ENCODE results near the gene PHF2. TPM values are rescaled to one million over a fixed set of nuclear protein-coding genes. Genes with fewer than 3 reads are reported as not detected.

Gene PHF2
- polyA plus RNA-seq, 1 of the 3 experiments (the other 2 are of a cell fraction): 11.2 TPM

GRCh38 chr9:93724852-93725251 is 148.5 kb downstream of the PHF2 start:
- H3K27ac ChIP-seq (ENCODE audit: low read depth in 2 of 2, low read length in 1 of 2): no peak overlapping the region
- 13% methylated on average over 4 of the region's 4 CpGs for WGBS (ENCODE audit: low lambda C conversion rate)
- POLR2A ChIA-PET: no interaction called here

GRCh38 chr9:93725382-93725781 is 149.0 kb downstream of the PHF2 start:
- Histone ChIP-seq H3K4me2 (no peak overlapping the region), H3K27me3 (ENCODE audit: insufficient read depth) (no peaks in the 10 kb centered on the region), H3K4me1 (ENCODE audit: control insufficient read depth in 1 of 2, insufficient read depth in 2 of 2, low read depth in 1 of 2, low read length in 1 of 2) (no peaks in the 10 kb centered on the region), H2AFZ (ENCODE audit: low read depth) (no peak overlapping the region), H3K36me3 (replicated peaks in 1 of 2; ENCODE audit: control insufficient read depth in 1 of 2, insufficient read depth in 2 of 2, low read length in 1 of 2) (no peaks in the 10 kb centered on the region), H3K9me2 (no peaks in the 10 kb centered on the region), H4K20me1 (ENCODE audit: insufficient read depth) (no peaks in the 10 kb centered on the region), H3K79me2 (ENCODE audit: insufficient read depth) (no peaks in the 10 kb centered on the region), H3F3A (replicated peaks; ENCODE audit: insufficient read depth) (no peaks in the 10 kb centered on the region), H3K9ac (no peak overlapping the region), H3K4me3 (ENCODE audit: low read depth in 2 of 2, low read length in 1 of 2) (no peak overlapping the region), H3K9me3 (no peaks in the 10 kb centered on the region), H3K27ac (ENCODE audit: low read depth in 2 of 2, low read length in 1 of 2) (no peak overlapping the region)
- DNase-seq: no peak
- CTCF ChIA-PET: interaction anchor here (0.9 kb wide), 1 partner anchor 30 kb away, joined by 3 read pairs; no protein-coding TSS in a partner anchor
- POLR2A ChIA-PET: no interaction called here
- WGBS (ENCODE audit: low lambda C conversion rate): 43% methylated on average over 6 of the region's 6 CpGs
- TF ChIP-seq REST (IDR thresholded peaks at IDR 0.05; ENCODE audit: low read depth, low read length) (no peak), POLR2AphosphoS5 (IDR thresholded peaks at IDR 0.05; ENCODE audit: low read depth, low read length) (no peak), TEAD4 (IDR thresholded peaks at IDR 0.05; ENCODE audit: borderline replicate concordance, insufficient read depth) (no peak), TCF12 (IDR thresholded peaks at IDR 0.05) (no peak), SIN3A (IDR thresholded peaks at IDR 0.05; ENCODE audit: borderline replicate concordance, low read depth, low read length) (no peak), RAD21 (IDR thresholded peaks at IDR 0.05; ENCODE audit: low read length) (no peak), USF1 (IDR thresholded peaks at IDR 0.05; ENCODE audit: borderline replicate concordance, low read depth) (no peak), YY1 (IDR thresholded peaks at IDR 0.05; ENCODE audit: low read depth) (no peak), GABPA (IDR thresholded peaks at IDR 0.05; ENCODE audit: low read depth) (no peak), ELF1 (IDR thresholded peaks at IDR 0.05) (no peak), NFIC (IDR thresholded peaks at IDR 0.05; ENCODE audit: borderline replicate concordance) (no peak), RXRA (IDR thresholded peaks at IDR 0.05; ENCODE audit: borderline replicate concordance, low read depth) (no peak)

More at GRCh38 chr9:93724852-93725251, 148.5 kb downstream of the PHF2 start:
- no peaks in the 10 kb centered on the region for H3K9me3 ChIP-seq
- no peaks in the 10 kb centered on the region for H3K79me2 ChIP-seq (ENCODE audit: insufficient read depth)
- no peaks in the 10 kb centered on the region for H3K9me2 ChIP-seq
- no peak overlapping the region for H2AFZ ChIP-seq (ENCODE audit: low read depth)
- H4K20me1 ChIP-seq (ENCODE audit: insufficient read depth): no peaks in the 10 kb centered on the region
- CTCF ChIA-PET: no interaction called here
- H3K27me3 ChIP-seq (ENCODE audit: insufficient read depth): no peaks in the 10 kb centered on the region
- H3K4me3 ChIP-seq (ENCODE audit: low read depth in 2 of 2, low read length in 1 of 2): no peak overlapping the region
- no peaks in the 10 kb centered on the region for H3F3A ChIP-seq (replicated peaks; ENCODE audit: insufficient read depth)
- no peak for DNase-seq
- H3K36me3 ChIP-seq (replicated peaks in 1 of 2; ENCODE audit: control insufficient read depth in 1 of 2, insufficient read depth in 2 of 2, low read length in 1 of 2): no peaks in the 10 kb centered on the region
- H3K4me2 ChIP-seq: no peak overlapping the region
- no peaks in the 10 kb centered on the region for H3K4me1 ChIP-seq (ENCODE audit: control insufficient read depth in 1 of 2, insufficient read depth in 2 of 2, low read depth in 1 of 2, low read length in 1 of 2)
- H3K9ac ChIP-seq: no peak overlapping the region
- TF ChIP-seq RXRA (IDR thresholded peaks at IDR 0.05; ENCODE audit: borderline replicate concordance, low read depth): no peak
- no peak for TF ChIP-seq JUND (IDR thresholded peaks at IDR 0.05)
- TF ChIP-seq REST (IDR thresholded peaks at IDR 0.05; ENCODE audit: low read depth, low read length): no peak
- TF ChIP-seq RAD21 (IDR thresholded peaks at IDR 0.05; ENCODE audit: low read length): no peak
- TF ChIP-seq EP300 (IDR thresholded peaks at IDR 0.05; ENCODE audit: borderline replicate concordance in 1 of 2, low read depth in 1 of 2, low read length in 1 of 2): no peak

Measured in SK-N-SH (cell line).